ENCODE measurements around the gene CCDC149. TPM values are rescaled to one million over a fixed set of nuclear protein-coding genes. Genes with fewer than 3 reads are reported as not detected.

The CCDC149 gene
- 0.59 TPM for polyA plus RNA-seq (2012; ENCODE audit: insufficient read length, low read depth)

DNA sequence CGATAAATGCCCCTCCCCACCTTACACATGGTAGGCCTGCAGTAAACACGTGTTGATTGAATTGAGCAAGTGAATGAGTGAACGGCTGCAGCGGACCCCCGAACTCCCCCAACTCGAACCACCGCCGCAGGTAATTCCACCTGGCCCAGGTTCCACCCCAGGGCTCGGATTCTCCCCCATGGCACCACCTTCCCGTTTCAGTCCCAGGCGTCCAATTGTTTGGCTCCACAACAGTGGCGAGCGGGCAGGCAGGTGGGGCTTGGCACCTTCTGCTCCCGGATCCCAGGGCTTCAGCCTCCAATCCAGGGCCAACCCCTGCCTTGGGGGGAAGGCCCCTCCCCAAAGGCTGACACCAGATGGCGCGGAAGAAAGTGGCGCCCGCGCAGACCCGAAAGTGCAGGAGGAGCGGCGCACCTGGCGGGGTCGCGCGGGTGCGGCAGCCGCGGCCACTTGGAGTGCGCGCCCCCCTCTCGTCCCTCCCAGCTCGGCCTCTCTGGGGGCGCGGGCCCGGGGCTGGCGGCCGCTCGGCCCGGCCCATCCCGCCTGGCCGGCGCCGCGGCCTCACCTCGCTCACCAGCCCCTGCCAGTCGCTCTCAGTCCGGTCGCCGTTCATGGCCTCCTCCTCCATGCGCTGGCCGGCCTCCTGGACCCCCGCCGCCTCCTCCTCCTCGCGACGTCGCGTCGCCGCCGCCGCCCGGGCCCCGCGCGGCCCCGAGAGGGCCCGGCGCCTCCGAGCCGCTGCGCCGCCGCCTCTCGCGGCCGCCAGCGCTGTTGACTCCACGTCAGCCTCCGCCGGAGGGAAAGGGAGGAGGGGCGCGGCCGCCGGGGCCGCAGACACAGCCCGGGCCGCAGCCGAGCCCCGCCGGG lies at the start of gene CCDC149:
CCDC149 (minus strand) TSS at position 791 of the 867 bp plus-strand sequence; CDS start at position 613, 178 bp downstream.
- no peak for TF ChIP-seq FOXP2 (optimal IDR thresholded peaks at IDR 0.05; ENCODE audit: borderline replicate concordance, extremely low read depth, extremely low read length, insufficient read depth)
- TF ChIP-seq POLR2AphosphoS5 (IDR thresholded peaks at IDR 0.05; ENCODE audit: low read depth, low read length) = no peak
- no peak for TF ChIP-seq TAF1 (IDR thresholded peaks at IDR 0.05; ENCODE audit: borderline replicate concordance, insufficient read depth, low read length)
- TF ChIP-seq SIN3A (IDR thresholded peaks at IDR 0.05; ENCODE audit: borderline replicate concordance, insufficient read depth, low read length) = no peak
- TF ChIP-seq, protein P1, sequence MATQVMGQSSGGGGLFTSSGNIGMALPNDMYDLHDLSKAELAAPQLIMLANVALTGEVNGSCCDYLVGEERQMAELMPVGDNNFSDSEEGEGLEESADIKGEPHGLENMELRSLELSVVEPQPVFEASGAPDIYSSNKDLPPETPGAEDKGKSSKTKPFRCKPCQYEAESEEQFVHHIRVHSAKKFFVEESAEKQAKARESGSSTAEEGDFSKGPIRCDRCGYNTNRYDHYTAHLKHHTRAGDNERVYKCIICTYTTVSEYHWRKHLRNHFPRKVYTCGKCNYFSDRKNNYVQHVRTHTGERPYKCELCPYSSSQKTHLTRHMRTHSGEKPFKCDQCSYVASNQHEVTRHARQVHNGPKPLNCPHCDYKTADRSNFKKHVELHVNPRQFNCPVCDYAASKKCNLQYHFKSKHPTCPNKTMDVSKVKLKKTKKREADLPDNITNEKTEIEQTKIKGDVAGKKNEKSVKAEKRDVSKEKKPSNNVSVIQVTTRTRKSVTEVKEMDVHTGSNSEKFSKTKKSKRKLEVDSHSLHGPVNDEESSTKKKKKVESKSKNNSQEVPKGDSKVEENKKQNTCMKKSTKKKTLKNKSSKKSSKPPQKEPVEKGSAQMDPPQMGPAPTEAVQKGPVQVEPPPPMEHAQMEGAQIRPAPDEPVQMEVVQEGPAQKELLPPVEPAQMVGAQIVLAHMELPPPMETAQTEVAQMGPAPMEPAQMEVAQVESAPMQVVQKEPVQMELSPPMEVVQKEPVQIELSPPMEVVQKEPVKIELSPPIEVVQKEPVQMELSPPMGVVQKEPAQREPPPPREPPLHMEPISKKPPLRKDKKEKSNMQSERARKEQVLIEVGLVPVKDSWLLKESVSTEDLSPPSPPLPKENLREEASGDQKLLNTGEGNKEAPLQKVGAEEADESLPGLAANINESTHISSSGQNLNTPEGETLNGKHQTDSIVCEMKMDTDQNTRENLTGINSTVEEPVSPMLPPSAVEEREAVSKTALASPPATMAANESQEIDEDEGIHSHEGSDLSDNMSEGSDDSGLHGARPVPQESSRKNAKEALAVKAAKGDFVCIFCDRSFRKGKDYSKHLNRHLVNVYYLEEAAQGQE (IDR thresholded peaks at IDR 0.05; ENCODE audit: insufficient read depth in 1 of 2, low read depth in 2 of 2, low read length in 2 of 2) = no peak

DNA sequence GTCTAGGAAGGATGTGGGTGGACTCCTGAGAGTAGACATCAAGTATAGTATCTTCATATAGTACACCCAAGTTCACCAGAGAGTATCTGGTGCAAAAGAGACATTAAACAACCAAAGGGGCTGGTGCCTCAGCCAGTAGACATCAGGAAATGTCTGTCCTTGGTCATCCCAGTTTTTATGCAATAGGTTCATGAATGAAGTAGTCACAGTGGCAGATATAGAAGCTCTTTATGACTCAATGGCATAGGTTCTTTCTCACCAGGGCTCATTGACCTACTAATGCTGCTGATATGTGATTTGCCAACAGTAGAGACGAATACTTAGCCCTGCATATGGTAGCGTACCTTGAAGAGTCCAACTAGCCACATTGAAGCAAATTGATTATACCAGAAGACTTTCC lies 45.0 kb upstream of the CCDC149 start:
- TF ChIP-seq, protein P1 (IDR thresholded peaks at IDR 0.05; ENCODE audit: insufficient read depth in 1 of 2, low read depth in 2 of 2, low read length in 2 of 2) = no peak
- no peak for TF ChIP-seq SIN3A (IDR thresholded peaks at IDR 0.05; ENCODE audit: borderline replicate concordance, insufficient read depth, low read length)
- no peak for TF ChIP-seq TAF1 (IDR thresholded peaks at IDR 0.05; ENCODE audit: borderline replicate concordance, insufficient read depth, low read length)
- no peak for TF ChIP-seq POLR2AphosphoS5 (IDR thresholded peaks at IDR 0.05; ENCODE audit: low read depth, low read length)
- no peak for TF ChIP-seq FOXP2 (optimal IDR thresholded peaks at IDR 0.05; ENCODE audit: borderline replicate concordance, extremely low read depth, extremely low read length, insufficient read depth)

GRCh38 chr4:24956763-24957162 lies 43.9 kb upstream of the CCDC149 start:
- TF ChIP-seq, protein P1 (IDR thresholded peaks at IDR 0.05; ENCODE audit: insufficient read depth in 1 of 2, low read depth in 2 of 2, low read length in 2 of 2) = no peak
- TF ChIP-seq TAF1 (IDR thresholded peaks at IDR 0.05; ENCODE audit: borderline replicate concordance, insufficient read depth, low read length) (no peak), SIN3A (IDR thresholded peaks at IDR 0.05; ENCODE audit: borderline replicate concordance, insufficient read depth, low read length) (no peak), POLR2AphosphoS5 (IDR thresholded peaks at IDR 0.05; ENCODE audit: low read depth, low read length) (no peak), FOXP2 (optimal IDR thresholded peaks at IDR 0.05; ENCODE audit: borderline replicate concordance, extremely low read depth, extremely low read length, insufficient read depth) (no peak)

- TF ChIP-seq SIN3A (IDR thresholded peaks at IDR 0.05; ENCODE audit: borderline replicate concordance, insufficient read depth, low read length) (no peak), FOXP2 (optimal IDR thresholded peaks at IDR 0.05; ENCODE audit: borderline replicate concordance, extremely low read depth, extremely low read length, insufficient read depth) (no peak), POLR2AphosphoS5 (IDR thresholded peaks at IDR 0.05; ENCODE audit: low read depth, low read length) (no peak), TAF1 (IDR thresholded peaks at IDR 0.05; ENCODE audit: borderline replicate concordance, insufficient read depth, low read length) (no peak)
- TF ChIP-seq, protein P1 (IDR thresholded peaks at IDR 0.05; ENCODE audit: insufficient read depth in 1 of 2, low read depth in 2 of 2, low read length in 2 of 2) = no peak
Measured at GRCh38 chr4:24956091-24956490, 43.2 kb upstream of the CCDC149 start.
